ENCODE data around the gene MED12L.

MED12L gene

DNA sequence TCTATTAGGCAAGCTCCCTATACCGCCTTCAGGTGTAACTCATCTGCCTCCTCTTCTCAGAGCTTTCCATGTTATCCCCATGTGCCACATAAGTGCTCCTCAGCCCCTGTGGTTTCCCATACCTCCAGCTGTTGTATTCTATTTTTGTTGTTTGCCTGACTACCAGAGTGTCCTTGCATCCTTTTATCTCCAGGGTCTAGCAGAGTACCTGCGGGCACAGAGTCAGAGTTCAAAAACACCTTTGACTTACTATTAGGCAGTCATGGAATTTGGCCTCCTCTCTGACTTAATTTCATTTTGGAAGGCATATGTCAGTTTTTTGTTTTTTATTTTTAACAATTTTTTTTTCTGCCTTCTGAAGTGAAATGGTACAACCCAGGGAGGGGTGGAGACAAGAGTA is 224.1 kb downstream of the MED12L start:
- CTCF ChIA-PET: interaction anchor here (1.1 to 10.6 kb wide), 2 partner anchors 17 to 141 kb away, joined by 3 to 94 read pairs; partner anchors contain the start of gene P2RY13
- no peak overlapping the region for H3K4me3 ChIP-seq (ENCODE audit: low read depth, low read length)
- DNase-seq (ENCODE audit: low read depth, low spot score): no peak
- no peak for TF ChIP-seq CTCF (IDR thresholded peaks at IDR 0.05; ENCODE audit: insufficient read depth, low read length, missing control alignments)
- POLR2A ChIA-PET: no interaction called here

DNA sequence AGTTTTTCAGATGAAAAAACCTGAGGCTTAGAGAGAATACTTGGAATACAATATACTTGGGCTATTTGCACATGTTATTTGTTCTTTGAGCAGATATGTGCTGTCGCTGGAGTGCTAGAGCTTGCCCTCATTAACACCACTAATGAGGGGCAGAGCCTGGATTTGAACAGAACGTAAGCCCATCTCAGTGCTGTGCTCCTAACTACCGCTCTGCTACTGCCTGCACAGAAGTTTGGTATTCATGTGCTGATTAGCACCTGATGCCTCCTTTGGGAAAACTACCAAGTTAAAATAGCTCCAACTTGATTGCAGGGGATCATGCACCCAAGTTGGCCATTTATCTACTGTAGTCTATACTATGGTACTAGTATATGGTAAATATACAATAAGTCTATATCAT is 227.5 kb downstream of the MED12L start:
- no peak for TF ChIP-seq CTCF (IDR thresholded peaks at IDR 0.05; ENCODE audit: insufficient read depth, low read length, missing control alignments)
- no peak for DNase-seq (ENCODE audit: low read depth, low spot score)
- no peak overlapping the region for H3K4me3 ChIP-seq (ENCODE audit: low read depth, low read length)
- CTCF ChIA-PET: interaction anchor here (1.3 to 10.6 kb wide), 2 partner anchors 13 to 21 kb away, joined by 5 to 94 read pairs; partner anchors contain the start of gene P2RY13
- POLR2A ChIA-PET: no interaction called here

DNA sequence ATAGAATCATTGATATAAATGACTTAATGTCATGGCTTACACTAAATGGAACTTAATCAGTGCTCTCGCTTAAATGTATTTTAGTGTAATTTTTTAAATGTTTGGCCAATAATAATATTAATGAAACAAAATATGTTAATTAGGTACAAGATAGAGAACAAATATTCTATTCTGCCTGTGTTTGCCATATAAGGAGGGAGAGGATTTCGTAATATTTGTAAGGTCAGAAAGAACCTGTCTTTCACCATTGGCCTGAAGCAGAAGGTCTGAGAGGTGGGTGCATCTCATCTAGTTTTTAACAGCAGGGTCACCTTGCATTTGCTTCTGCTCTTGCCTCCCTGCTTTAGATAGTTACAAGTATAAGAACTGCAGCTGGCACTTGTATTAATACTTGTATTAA is 228.7 kb downstream of the MED12L start:
- no peak for DNase-seq (ENCODE audit: low read depth, low spot score)
- ChIA-PET POLR2A (no interaction called here), CTCF (interaction anchor here (10.6 kb wide), 1 partner anchor 12 kb away, joined by 94 read pairs; the partner anchor contains the start of gene P2RY13)
- TF ChIP-seq CTCF (IDR thresholded peaks at IDR 0.05; ENCODE audit: insufficient read depth, low read length, missing control alignments): no peak
- H3K4me3 ChIP-seq (ENCODE audit: low read depth, low read length): no peak overlapping the region

DNA sequence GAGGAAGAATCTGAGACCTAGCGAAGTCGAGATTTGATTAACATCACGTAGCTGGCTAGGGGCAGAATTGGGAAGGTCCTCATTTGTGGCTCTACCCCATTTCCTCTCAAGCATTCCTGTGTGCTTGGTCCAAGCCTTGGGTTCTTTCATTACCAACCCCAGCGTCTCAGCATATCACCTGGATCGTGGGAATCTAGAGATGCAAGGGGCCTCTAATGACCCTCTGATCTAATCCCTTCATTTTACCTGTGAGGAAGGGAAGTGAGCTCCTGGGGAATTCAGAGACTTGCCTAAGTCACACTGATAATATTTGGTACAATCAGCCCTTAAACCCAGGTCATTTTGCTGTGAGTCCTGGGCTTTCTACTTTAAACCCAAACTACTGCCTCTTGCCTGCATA is 229.1 kb downstream of the MED12L start:
- ChIA-PET POLR2A (no interaction called here), CTCF (interaction anchor here (10.6 kb wide), 1 partner anchor 12 kb away, joined by 94 read pairs; the partner anchor contains the start of gene P2RY13)
- H3K4me3 ChIP-seq (ENCODE audit: low read depth, low read length): no peak overlapping the region
- no peak for DNase-seq (ENCODE audit: low read depth, low spot score)
- no peak for TF ChIP-seq CTCF (IDR thresholded peaks at IDR 0.05; ENCODE audit: insufficient read depth, low read length, missing control alignments)

- no peak for TF ChIP-seq CTCF (IDR thresholded peaks at IDR 0.05; ENCODE audit: insufficient read depth, low read length, missing control alignments)
- CTCF ChIA-PET: interaction anchor here (10.6 kb wide), 1 partner anchor 11 kb away, joined by 94 read pairs; the partner anchor contains the start of gene P2RY13
- H3K4me3 ChIP-seq (ENCODE audit: low read depth, low read length): no peak overlapping the region
- no peak for DNase-seq (ENCODE audit: low read depth, low spot score)
- POLR2A ChIA-PET: no interaction called here
These were observed 229.7 kb downstream of the MED12L start for GRCh38 chr3:151315136-151315535.

DNA sequence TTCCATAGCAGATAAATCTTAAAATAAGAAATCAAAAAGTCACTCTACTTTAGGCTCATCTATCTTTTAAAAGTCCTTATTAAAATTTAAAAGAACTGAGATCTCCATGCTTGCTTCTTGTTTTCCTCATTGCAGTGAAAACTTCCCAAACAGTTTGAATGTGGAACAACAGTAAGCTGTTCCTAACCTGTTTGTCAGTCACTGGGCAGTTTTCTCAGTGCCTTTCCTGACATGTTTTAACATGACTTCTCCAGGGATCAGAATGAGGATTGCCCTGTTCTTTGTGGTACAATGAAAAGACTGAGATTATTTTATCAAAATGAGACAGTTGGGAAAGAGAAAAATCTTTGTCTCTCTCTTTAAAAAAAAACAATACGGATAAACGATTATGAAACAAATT is 230.4 kb downstream of the MED12L start:
- CTCF ChIA-PET: interaction anchor here (10.6 kb wide), 1 partner anchor 10 kb away, joined by 94 read pairs; the partner anchor contains the start of gene P2RY13
- no peak overlapping the region for H3K4me3 ChIP-seq (ENCODE audit: low read depth, low read length)
- no peak for DNase-seq (ENCODE audit: low read depth, low spot score)

More for the DNA sequence above, 230.4 kb downstream of the MED12L start:
- no peak for TF ChIP-seq CTCF (IDR thresholded peaks at IDR 0.05; ENCODE audit: insufficient read depth, low read length, missing control alignments)
- POLR2A ChIA-PET: no interaction called here

Measured in AG04449 (cell line).